VCaP (cell line): ENCODE results near the gene PHF8.

Source experiments
- H3K27ac ChIP-seq: fragments of 450-650 bp; 2 replicates; pipeline ENCODE4 v1.5.1; 2017
- TF ChIP-seq, protein P1 (sequence below): fragments of 450-650 bp; conservative IDR thresholded peaks from 2 replicates; pipeline ENCODE4 v1.5.1; 2017; ENCODE audit warnings: mild to moderate bottlenecking, moderate library complexity

Gene PHF8

DNA sequence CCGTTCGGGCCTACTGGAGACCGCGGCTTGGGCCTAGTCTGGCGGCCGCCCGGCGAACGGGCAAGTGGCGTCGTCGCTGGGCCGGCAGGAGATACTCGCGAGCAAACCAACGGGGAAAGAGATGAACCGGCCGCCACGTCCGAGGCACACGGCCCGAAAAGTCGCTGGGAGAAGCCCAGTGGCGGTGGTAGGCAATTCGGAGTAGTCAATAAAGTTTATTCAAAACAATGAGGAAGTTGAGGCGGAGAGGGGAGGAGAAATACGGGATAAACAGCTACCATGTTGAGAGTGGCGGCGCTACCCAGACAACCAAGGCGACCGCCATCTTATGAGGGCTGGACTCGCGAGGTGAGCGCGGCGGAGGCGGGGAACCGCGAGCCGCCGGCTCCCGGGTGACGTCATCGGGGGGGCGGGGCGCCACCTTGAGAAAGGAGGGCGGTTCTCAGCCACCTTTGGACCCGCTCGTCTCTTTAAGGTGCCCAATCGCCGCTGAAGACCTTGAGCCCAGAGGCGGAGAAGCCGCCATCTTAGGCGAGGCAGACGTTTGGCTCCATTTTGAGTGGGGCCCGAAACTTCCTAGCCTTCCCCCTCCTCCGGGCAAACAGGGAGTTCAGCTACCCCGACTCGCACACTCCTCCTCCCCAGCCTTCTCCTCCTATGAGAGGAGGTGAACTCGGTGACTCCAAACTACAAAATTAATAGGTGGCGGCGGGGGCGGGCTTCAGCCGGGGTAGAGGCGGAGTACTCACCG lies at the start of gene PHF8:
Gene PHF8, minus strand, starts transcription at position 348 of the 751 bp plus-strand sequence. CDS start 1,745 bp downstream, outside the sequence.
- H3K27ac ChIP-seq: peak within 1 kb of the TSS; percentile 87
- TF ChIP-seq, protein P1, sequence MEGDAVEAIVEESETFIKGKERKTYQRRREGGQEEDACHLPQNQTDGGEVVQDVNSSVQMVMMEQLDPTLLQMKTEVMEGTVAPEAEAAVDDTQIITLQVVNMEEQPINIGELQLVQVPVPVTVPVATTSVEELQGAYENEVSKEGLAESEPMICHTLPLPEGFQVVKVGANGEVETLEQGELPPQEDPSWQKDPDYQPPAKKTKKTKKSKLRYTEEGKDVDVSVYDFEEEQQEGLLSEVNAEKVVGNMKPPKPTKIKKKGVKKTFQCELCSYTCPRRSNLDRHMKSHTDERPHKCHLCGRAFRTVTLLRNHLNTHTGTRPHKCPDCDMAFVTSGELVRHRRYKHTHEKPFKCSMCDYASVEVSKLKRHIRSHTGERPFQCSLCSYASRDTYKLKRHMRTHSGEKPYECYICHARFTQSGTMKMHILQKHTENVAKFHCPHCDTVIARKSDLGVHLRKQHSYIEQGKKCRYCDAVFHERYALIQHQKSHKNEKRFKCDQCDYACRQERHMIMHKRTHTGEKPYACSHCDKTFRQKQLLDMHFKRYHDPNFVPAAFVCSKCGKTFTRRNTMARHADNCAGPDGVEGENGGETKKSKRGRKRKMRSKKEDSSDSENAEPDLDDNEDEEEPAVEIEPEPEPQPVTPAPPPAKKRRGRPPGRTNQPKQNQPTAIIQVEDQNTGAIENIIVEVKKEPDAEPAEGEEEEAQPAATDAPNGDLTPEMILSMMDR: no peak

GRCh38 chrX:54093571-54093970 lies 49.3 kb upstream of the PHF8 start:
- H3K27ac ChIP-seq: no peak overlapping the region
- TF ChIP-seq, protein P1: no peak

DNA sequence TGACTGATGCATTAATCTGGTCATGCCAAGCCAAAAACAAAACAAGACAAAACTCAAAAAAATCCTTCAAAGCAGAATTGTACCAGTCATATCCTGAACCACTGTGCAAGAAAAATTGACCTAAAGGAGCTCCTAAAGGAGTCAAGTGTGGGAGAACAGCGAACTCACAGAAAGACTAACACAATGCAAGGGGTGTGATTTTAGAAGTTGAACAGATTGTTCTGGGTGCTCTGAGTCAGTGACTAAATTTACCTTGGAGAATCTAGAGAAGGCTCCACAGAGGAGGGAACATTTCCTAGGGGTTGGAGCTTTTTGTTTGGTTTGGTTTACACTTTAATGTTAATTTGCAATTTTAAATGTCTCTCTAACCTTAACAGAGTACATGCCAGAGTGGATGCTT lies 48.9 kb upstream of the PHF8 start:
- TF ChIP-seq, protein P1: no peak
- peak overlapping the region; percentile 39 for H3K27ac ChIP-seq

DNA sequence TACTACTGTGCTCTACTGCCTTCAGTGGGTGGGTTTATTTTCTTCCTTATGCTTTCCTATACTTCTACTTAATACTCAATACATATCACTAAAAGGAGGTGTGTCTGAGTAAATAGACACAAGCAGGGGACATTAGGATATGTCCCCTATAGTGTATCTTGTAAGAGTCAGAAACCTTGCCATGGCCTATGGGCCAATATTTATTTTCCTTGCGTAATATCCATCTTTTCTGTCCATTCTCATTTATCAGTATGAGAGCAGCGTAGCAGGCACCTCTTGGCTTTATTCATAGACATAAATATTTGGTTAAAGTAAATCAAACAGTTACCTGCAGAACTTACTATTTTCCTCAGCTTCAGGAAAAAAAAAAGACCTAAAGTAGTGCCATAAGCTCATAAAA lies 46.6 kb upstream of the PHF8 start:
- H3K27ac ChIP-seq: no peak overlapping the region
- TF ChIP-seq, protein P1: no peak

DNA sequence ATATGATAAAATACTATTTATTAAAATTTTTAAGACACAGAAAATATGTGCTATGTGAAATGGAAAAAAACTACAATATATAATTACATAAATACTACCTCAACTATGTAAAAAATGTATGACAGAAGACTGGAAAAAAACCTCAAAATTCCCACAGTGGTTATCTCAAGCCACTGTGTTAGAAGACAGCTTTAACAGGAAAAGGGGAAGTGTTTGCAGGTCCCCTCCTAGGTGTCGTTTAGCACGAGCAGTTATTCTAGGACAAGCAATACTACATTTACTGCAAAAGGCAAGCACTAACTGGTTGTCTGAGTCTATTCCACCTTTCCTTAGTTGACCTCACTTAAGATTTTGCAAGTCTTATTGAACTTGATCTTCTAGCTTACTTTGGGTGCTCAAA lies 44.9 kb upstream of the PHF8 start:
- no peak overlapping the region for H3K27ac ChIP-seq
- TF ChIP-seq, protein P1: no peak

DNA sequence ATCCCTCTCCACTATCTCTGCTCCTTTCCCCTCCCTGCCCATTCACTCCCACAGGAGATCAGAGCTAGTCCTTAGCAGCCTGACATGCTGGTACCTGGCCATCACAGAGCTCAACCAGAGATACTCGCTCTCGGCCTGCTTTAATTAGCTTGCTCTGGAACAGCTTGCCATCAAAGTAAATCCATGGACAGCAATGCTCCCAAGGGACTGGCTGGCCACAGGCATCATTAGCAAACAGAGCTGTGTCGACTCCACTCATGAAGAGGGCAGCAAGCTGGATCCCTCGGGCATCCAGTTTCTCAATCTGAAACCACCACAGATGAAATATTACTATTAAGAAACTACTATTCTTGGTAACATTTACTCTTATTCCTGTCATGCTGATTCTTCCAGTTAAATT lies 43.4 kb upstream of the PHF8 start:
- TF ChIP-seq, protein P1: no peak
- H3K27ac ChIP-seq: no peak overlapping the region

- TF ChIP-seq, protein P1: no peak
- no peak overlapping the region for H3K27ac ChIP-seq
Observed at GRCh38 chrX:54085666-54086065, 41.4 kb upstream of the PHF8 start.
